GM12892 (cell line): ENCODE measurements around the gene NRF1.

Source experiments
- POLR2A ChIP-seq: IDR thresholded peaks from 2 replicates; pipeline ENCODE4 v1.6.1; 2011; ENCODE audit warnings: low read depth, low read length, control low read depth
- POLR2AphosphoS5 ChIP-seq: IDR thresholded peaks from 2 replicates; pipeline ENCODE4 v1.6.1; 2011; ENCODE audit warnings: low read depth, low read length, control low read depth
- TAF1 ChIP-seq: IDR thresholded peaks from 2 replicates; pipeline ENCODE4 v1.6.1; 2011; ENCODE audit warnings: low read depth, mild to moderate bottlenecking, control low read depth, low read length, borderline replicate concordance

- no peak for TF ChIP-seq TAF1
- TF ChIP-seq POLR2A, result no peak
- TF ChIP-seq POLR2AphosphoS5, result no peak
Measured at GRCh38 chr7:129615018-129615417, 3.5 kb downstream of the NRF1 start.
